ENCODE measurements around the gene KRTAP10-11.
"Not testable (repeated sequence)": the region's sequence is repeated elsewhere in the genome, so short reads cannot be mapped to it uniquely, and the experiment has no call there.

Gene KRTAP10-11

GRCh38 chr21:44646366-44647221 lies at the start of gene KRTAP10-11:
TSS of gene KRTAP10-11 (plus strand) at chr21:44646414. CDS start at chr21:44646459, 45 bp downstream.
- not testable (repeated sequence) for DNase-seq

GRCh38 chr21:44598061-44598460 lies 48.2 kb upstream of the KRTAP10-11 start:
- DNase-seq, result no peak

- no peak for DNase-seq
These were observed 46.8 kb upstream of the KRTAP10-11 start for GRCh38 chr21:44599264-44600029.

- not testable (repeated sequence) for DNase-seq
These were observed 45.9 kb upstream of the KRTAP10-11 start, which contains the start of gene KRTAP10-7 for GRCh38 chr21:44600118-44600978. TSS of gene KRTAP10-7 (plus strand) at chr21:44600597. CDS start at chr21:44600622, 25 bp downstream.

GRCh38 chr21:44601091-44601490 lies 45.1 kb upstream of the KRTAP10-11 start:
- not testable (repeated sequence) for DNase-seq

GRCh38 chr21:44601596-44602462 lies 44.4 kb upstream of the KRTAP10-11 start:
- DNase-seq, result no peak

- DNase-seq, result no peak
These were observed 43.8 kb upstream of the KRTAP10-11 start for GRCh38 chr21:44602463-44602850.

GRCh38 chr21:44603109-44603875 lies 42.9 kb upstream of the KRTAP10-11 start:
- peak; percentile 39 for DNase-seq

- peak; percentile 55 for DNase-seq
These were observed 42.3 kb upstream of the KRTAP10-11 start for GRCh38 chr21:44603911-44604310.

GRCh38 chr21:44606495-44606894 lies 39.7 kb upstream of the KRTAP10-11 start:
- no peak for DNase-seq

- no peak for DNase-seq
These were observed 37.0 kb upstream of the KRTAP10-11 start for GRCh38 chr21:44609193-44609592.

GRCh38 chr21:44610157-44610843 lies 35.9 kb upstream of the KRTAP10-11 start:
- DNase-seq, result not testable (repeated sequence)

- DNase-seq, result no peak
These were observed 34.7 kb upstream of the KRTAP10-11 start for GRCh38 chr21:44611551-44611950.

GRCh38 chr21:44612029-44612486 lies 34.2 kb upstream of the KRTAP10-11 start, which contains the start of gene KRTAP10-8:
TSS of gene KRTAP10-8 (plus strand) at chr21:44612079. CDS start at chr21:44612101, 22 bp downstream.
- DNase-seq, result no peak

GRCh38 chr21:44612669-44613229 lies 33.5 kb upstream of the KRTAP10-11 start:
- no peak for DNase-seq

- DNase-seq, result no peak
These were observed 32.6 kb upstream of the KRTAP10-11 start for GRCh38 chr21:44613386-44614155.

GRCh38 chr21:44614161-44614631 lies 32.0 kb upstream of the KRTAP10-11 start:
- DNase-seq, result no peak

- no peak for DNase-seq
These were observed 31.2 kb upstream of the KRTAP10-11 start for GRCh38 chr21:44614961-44615391.

- no peak for DNase-seq
These were observed 30.7 kb upstream of the KRTAP10-11 start for GRCh38 chr21:44615466-44615865.
